Right ventricle myocardium inferior (tissue), 1 donor: Measurements from ENCODE around the gene SNW1. TPM values are rescaled to one million over a fixed set of nuclear protein-coding genes. Genes with fewer than 3 reads are reported as not detected.
"Not testable (repeated sequence)": the region's sequence is repeated elsewhere in the genome, so short reads cannot be mapped to it uniquely, and the experiment has no call there.

ENCODE experiments used
- ATAC-seq: fragments of 200-7000 bp; cut with Tn5 transposase; one replicate; pipeline ENCODE4 v1.9.1; 2020; ENCODE audit warnings: mild to moderate bottlenecking, moderate library complexity
- DNase-seq: peaks from one replicate; pipeline ENCODE4 v3.0.0; 2021; ENCODE audit errors: missing footprints
- intact Hi-C: fragments of 100-400 bp; cut with DNase I; formaldehyde crosslinking; loops from one replicate; pipeline ENCODE4 v1.11.0; 2022
- long read RNA-seq: library from polyadenylated mRNA; unstranded; transcript quantifications from one replicate; pipeline ENCODE4 v2.0.0, GENCODE V29; 2021
- total RNA-seq: library from RNA; stranded (reverse); fragmentation: NEBNext Ultra II Directional; extraction: Animal tissue kit (Norgen Biotek cat#: 25700); gene quantifications from one replicate; pipeline ENCODE4 v1.2.1, GENCODE V29; 2021
- donor health status: DM: no; HTN: yes; CAD: no; lungs with severe emphysema.

The SNW1 gene
- total RNA-seq, result 49.0 TPM
- long read RNA-seq, transcript SNW1-201 (14 exons, 2,163 nt), result major isoform, 11 of 12 reads
- long read RNA-seq, partial matches to known transcripts, result 1 of 12 reads
- long read RNA-seq, other reads (novel, unspliced or antisense), result 0 of 12 reads

DNA sequence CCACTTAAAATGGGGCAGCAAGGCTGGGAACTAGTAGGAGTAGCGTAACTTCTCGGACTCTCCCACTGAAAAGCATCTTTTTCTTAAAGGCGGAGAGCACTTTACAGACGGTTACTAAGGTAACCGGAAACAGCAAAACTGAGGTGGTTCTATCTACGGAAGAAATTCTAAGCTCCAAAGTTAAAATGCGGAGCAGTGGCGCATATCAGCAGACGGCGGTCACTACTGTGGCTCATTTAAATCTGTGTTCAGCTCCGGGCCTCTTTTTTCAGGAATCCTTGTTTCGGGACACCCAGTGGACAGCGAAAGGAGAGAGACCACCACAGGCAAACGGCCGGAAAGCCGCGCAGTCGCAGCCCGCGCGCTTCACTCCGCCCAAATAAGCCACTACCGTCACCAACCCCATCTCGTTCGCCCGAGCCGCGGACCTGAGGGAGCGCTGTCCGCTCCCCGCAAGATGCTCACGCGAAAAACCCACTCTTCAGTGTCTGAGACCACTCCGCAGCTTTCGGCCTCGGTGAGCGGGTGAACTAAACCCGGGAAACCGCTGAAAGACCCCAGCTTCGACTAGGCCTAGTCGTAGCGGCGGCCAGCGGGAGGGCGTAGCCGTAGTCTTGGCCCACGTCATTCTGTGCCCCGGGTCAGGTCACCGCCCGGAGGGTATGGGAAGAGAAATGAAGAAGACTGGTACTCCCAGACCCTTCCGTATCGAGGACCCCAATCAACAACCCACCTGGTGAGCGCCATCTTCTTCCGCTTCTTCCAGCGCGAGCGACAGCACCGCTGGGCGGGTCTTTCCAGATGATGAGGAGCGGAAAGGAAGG is at the start of gene SNW1:
TSS of gene SNW1 (minus strand) at position 776 of the 824 bp plus-strand sequence. CDS start at position 747, 29 bp downstream.
- ATAC-seq, result peak; percentile 96
- intact Hi-C loops, result loop anchor here (5.0 kb wide), 1 partner anchor 42 kb away; the partner anchor contains the start of gene ADCK1
- peak; percentile 96 for DNase-seq

DNA sequence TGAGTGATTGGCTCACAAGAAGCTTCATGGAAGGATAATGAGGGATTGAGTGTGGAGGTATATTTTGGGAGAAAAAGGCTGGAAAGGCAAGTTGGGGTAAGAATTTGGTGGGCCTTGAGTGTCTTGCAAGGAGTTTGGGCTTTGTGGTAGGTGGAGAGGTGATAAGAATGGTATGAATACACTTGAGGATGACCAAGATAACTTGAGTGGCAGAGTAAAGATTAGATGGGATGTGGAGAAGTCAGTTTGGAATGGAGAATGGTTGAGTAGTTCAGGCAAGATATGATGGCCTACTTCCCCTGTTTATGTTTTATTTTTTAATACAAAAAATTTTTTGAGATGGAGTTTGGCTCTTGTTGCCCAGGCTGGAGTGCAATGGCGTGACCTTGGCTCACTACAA is 48.1 kb upstream of the SNW1 start:
- no peak for DNase-seq
- ATAC-seq, result no peak

DNA sequence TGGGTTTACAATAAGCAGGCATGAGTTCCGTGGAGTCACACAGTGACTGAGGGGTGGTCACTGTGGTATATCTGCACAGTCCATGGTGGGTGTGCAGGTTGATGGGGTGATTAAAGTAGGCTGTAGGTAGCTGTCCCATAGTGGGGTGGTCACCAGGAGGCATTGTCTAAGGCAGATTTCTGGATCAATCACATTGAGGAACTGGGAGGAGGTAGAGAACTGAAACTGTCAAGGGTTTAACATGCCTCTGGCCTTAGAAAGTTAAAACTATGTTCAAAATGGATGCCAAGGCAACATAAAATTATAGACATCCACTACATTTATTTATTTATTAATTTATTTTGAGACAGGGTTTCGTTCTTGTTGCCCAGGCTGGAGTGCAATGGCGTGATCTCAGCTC is 47.3 kb upstream of the SNW1 start:
- intact Hi-C loops, result no loop called here
- ATAC-seq, result no peak
- no peak for DNase-seq

More for the DNA sequence above, 48.1 kb upstream of the SNW1 start:
- intact Hi-C loops, result no loop called here

DNA sequence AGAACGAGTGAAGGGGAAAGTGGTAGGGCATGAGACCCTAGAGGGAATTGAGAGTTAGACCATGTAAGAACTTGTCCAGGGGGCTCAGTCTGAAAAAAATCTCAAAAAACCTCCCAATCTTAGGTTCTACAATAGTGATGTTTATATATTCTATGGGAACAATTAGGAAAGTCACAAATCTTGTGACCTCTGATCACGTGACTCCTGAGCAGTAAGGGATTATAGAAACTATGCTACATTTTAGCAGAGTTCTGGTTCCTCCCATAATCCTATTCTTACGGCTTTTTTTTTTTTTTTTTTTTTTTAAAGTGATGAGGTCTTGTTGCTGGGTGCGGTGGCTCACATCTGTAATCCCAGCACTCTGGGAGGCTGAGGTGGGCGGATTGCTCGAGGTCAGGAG is 44.8 kb upstream of the SNW1 start:
- ATAC-seq (no peak), DNase-seq (no peak)
- intact Hi-C loops, result no loop called here

DNA sequence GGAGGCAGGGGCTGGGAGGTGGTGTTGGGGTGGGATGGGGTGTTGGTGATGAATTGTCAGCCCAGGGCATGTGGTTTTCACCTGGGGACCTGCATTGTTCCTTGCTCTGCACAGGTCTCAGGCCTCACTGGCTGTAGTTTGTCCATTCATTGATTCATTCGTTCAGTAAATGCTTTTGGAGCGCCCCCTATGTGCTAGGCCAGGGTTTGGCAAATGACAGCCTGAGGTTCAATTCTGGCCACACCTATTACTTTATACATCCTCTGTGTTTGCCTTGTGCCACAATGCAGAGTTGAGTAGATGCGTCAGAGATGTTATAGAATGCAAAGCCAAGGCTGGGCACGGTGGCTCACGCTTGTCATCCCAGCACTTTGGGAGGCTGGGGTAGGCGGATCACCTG is 43.6 kb upstream of the SNW1 start:
- DNase-seq, result no peak
- ATAC-seq, result no peak
- intact Hi-C loops, result loop anchor here (5.0 kb wide), 1 partner anchor 42 kb away; the partner anchor contains the start of gene SNW1

DNA sequence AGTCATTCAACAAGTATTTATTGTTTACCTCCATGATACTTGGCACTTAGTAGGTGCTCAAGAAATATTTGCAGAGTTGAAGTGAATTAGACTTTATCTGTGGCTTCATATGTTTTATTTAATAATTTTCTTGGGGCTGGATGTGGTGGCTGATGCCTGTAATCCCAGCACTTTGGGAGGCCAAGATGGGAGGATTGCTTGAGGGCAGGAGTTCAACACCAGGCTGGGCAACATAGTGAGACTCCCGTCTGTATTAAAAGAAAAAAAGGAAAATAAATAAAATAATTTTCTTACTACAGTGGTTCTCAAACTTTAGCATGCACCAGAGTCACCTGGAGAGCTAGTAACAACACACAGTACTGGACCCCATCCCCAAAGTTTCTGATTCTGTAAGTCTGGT is 39.9 kb upstream of the SNW1 start:
- DNase-seq (no peak), ATAC-seq (no peak)
- intact Hi-C loops, result loop anchor here (5.0 kb wide), 1 partner anchor 39 kb away; the partner anchor contains the start of gene SNW1

DNA sequence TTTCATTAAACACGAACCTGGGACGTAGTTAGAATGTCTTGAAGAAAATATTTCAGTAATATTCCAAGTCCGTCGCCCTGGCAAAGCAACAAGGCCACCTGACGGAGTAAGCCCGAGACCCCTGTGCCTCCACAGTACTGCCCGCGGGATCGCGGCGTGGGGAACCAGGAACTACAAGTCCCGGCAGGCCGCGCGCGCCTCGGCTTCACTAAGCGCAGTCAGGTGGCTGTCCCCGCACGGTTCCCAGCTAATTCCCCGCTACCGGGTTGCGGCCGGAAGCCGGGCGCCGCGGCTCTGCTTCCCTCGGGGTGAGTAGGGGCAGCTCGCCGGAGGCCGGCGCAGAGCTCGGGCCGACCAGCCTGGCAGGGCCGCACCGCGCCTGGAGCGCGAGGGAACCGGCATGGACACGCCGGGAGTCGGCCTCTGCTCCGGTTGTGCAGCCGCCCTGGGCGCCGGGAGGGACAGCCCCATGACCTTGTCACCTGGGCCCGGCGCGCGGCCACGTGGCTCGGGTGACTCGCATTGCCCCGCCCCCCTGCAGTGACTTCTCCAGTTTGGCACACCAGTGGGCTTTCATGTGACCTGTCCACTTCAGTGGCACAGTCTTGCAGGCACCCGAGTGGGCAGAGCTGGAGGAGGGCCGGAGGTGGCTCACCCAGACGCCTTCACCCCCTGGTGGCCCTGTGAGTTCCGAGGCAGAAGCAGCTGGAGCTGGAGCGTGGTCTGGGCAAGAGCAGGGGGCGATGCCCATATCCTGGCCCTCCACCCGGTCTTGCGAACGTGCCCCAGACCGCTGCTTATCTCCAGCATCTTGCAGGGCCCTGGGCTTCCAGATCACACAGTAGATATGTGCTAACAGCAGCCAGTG is 39.1 kb upstream of the SNW1 start, which contains the start of gene ADCK1:
TSS of gene ADCK1 (plus strand) at position 247 of the 868 bp plus-strand sequence. CDS start 18,870 bp downstream, outside the sequence.
- DNase-seq (peak; percentile 95), ATAC-seq (peak; percentile 96)
- intact Hi-C loops, result loop anchor here (5.0 kb wide), 1 partner anchor 38 kb away; the partner anchor contains the start of gene SNW1

DNA sequence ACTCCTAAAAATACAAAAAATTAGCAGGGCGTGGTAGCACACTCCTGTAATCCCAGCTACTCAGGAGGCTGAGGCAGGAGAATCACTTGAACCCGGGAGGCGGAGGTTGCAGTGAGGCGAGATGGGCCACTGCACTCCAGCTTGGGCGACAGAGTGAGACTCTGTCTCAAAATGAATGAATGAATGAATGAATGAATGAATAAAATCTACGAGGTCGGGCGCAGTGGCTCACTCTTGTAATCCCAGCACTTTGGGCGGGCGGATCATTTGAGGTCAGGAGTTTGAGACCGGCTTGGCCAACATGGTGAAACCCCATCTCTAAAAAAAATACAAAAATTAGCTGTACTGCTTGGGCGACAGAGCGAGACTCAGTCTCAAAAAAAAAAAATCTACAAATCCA is 38.5 kb upstream of the SNW1 start:
- DNase-seq, ATAC-seq, intact Hi-C loops: not testable (repeated sequence)

DNA sequence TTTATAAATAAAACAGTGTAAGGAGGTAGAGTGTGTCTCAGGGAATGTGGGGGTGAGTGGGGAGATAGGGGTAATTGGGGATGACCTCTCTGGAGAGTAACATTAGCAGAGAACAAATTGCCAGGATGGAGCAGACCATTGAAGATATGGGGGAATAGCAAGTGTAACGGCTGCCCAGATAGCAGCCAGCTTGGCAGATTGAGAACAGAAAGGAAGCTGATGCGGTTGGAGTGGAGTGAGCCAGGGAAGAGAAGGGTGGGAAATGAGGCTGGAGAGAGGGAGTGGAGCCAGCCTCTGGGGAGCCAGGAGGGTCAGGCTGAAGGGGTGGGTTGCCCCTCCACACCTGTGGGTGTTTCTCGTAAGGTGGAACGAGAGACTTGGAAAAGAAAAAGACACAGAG is 33.4 kb upstream of the SNW1 start:
- DNase-seq (no peak), ATAC-seq (no peak)
- intact Hi-C loops, result no loop called here

DNA sequence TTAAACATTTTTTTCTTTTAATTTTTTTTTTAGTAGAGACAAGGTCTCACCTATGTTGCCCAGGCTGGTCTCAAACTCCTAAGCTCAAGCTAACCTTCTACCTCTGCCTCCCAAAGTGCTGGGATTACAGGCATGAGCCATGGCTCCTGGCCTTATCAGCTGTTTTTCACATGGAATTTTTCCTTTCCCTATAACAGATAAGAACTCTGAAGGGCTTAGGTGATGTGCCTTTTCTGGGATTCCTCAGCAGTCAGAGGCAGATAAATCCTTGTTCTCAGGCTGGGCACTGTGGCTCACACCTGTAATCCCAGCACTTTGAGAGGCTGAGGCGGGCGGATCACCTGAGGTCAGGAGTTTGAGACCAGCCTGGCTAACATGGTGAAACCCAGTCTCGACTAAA is 32.3 kb upstream of the SNW1 start:
- intact Hi-C loops, ATAC-seq, DNase-seq: not testable (repeated sequence)

DNA sequence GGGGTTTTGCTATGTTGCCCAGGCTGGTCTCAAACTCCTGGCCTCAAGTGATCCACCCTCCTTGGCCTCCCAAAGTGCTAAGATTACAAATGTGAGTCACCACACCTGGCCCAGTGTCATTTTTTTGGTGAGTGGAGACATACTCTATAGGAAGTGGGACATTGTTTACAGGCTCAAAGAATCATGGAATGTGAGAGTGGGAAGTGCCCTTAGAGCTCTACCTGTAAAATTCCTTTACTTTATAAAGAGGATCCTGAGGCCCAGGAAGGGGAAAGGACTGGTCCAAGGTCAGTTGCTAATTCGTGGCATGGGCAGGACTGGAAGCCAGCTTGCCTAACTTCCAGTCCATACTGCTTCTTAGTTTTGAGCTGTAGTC is 30.3 kb upstream of the SNW1 start:
- intact Hi-C loops, result no loop called here
- no peak for ATAC-seq
- DNase-seq, result no peak

DNA sequence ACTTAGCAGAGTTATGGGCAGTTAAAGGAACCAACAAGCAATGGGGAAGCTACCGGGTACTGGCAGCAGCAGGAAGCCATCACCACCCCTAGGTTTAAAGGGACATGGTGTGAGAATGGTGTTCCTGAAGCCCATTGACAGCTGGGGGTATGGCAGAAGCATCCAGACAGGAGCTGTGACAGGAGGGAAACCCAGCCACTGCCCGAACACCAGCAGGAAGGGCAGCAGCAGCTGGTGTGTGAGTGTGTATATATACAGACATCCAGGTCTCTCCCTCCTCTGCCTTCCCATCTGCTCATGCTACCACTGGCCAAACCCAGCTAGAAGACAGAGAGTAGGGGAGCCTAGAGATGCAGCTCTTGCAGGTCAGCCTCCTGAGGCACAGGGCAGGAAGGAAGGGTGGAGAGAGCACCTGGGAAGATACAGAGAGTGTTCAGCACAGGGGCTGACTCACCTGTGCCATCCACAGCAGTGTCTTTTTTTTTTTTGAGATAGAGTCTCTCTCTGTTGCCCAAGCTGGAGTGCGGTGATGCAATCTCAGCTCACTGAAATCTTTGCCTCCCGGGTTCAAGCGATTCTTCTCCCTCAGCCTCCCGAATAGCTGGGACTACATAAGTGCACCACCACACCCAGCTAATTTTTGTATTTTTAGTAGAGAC is 29.7 kb upstream of the SNW1 start:
- ATAC-seq (no peak), DNase-seq (no peak)
- intact Hi-C loops, result no loop called here

DNA sequence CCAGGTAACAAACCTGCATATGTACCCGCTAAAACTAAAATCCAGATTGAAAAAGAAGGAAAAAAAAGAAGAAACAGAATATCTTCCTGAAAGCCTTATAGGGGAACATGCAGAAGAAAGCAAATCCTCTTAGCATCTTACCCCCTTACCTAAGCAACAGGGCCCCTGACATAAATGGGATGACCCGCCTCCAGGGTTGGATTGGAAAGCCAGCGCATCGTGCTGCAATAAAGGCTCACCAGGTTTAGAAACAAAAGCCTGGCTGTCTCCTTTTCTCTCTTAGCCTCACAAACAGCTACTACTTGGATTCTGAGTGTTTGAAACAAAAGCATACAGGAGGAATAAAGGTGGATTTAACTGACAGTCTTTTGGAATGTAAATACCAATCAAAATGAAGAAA is 25.2 kb upstream of the SNW1 start:
- DNase-seq (no peak), ATAC-seq (no peak)
- intact Hi-C loops, result no loop called here

DNA sequence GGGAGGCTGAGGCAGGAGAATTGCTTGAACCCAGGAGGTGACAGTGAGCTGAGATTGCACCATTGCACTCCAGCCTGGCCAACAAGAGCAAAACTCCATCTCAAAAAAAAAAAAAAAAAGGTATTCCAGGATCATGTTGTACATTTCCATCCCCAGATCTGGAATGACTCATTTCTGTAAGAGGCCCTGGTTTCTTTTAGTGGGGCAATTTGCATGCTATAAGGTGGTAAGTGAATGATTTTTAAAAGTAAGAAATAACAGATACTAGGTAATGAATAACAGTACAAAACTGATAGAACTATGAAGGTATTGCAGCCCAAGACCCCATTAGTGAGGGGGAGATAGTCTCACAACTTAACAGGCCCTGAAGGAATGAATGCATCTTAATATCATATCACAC is 21.2 kb upstream of the SNW1 start:
- DNase-seq (no peak), ATAC-seq (no peak)
- intact Hi-C loops, result no loop called here

DNA sequence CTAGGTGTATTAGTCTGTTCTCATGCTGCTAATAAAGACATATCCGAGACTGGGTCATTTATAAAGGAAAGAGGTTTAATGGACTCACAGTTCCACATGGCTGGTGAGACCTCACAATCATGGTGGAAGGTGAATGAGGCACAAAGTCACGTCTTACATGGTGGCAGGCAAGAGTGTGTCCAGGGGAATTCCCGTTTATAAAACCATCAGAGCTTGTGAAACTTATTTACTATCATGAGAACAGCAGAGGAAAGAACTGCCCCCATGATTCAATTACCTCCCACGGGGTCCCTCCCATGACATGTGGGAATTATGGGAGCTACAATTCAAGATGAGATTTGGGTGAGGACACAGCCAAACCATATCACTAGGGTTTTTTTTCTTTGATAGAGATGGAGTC is 13.0 kb upstream of the SNW1 start:
- DNase-seq, intact Hi-C loops, ATAC-seq: not testable (repeated sequence)

DNA sequence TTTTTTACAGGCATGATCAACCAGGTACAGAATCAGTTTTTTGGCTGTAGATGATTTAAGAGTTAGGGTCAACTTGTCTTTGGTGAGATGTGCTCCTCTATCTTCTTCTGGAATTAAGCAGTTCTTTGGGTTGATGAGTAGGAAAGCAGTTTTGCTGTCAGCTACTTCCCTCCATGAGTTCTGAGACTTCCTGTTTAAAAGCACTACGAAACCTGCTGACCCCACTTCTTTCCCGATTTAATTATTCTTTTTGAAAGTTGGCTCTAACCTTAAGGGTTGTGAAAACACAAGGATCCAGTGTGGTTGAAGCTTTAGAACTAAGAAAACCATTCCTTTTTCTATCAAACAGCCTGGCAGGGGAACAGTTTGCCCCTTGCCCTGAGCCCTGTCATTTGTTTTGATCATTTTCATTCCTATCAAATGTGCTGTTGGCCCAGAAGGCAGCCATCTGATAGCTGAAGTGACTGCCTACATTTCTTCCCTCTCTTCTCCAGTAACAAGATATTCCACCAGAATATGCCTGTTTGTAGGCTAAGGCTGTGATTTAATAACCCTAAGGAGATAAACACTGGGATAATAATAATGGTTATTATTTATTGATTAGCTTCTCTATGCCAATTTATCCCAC is 7.6 kb upstream of the SNW1 start:
- ATAC-seq, DNase-seq, intact Hi-C loops: not testable (repeated sequence)

DNA sequence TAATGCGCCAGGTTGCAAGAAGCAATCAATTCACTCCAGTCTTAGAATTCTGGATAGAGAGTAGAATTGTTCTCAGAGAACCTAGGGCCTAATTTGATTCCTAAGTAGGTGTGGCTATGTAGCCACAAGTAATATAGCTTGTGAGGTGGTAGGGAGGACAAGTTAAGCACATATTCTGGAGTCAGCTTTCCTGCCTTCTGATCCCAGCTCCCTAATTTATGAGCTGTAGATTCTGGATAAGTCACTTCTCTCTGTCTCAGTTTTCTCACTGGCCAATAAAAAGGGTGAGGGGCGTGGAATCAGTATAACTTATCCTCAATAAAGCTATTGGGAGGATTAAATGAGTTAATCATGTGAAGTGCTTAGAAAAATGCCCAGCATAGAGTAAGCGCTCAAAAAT is 3.0 kb upstream of the SNW1 start:
- intact Hi-C loops, result loop anchor here (5.0 kb wide), 1 partner anchor 38 kb away; the partner anchor contains the start of gene ADCK1
- no peak for ATAC-seq
- no peak for DNase-seq

DNA sequence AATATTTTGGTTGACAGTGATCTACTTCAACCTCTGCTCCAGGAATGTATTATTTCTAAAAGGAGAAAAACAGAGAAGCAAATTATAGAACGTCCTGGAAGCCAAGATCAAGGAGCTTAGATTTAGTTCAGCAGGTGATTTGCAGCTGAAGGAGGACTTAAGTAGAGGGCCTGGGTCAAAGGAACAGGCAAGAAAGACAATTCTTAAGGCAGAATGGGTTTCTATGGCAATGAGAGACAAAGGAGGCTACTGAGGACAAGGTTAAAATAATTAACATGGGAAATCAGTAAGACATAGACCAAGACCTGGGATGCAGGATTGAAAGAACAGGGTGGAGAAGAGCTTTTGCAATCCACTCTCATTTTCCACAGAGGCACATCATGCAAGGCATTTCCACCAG is 2.4 kb upstream of the SNW1 start:
- intact Hi-C loops, result loop anchor here (5.0 kb wide), 1 partner anchor 39 kb away; the partner anchor contains the start of gene ADCK1

More for the DNA sequence above, 2.4 kb upstream of the SNW1 start:
- no peak for DNase-seq
- ATAC-seq, result no peak
